ENCODE data around the gene ABCC4.
A peak's percentile ranks its signal among the peaks of the same experiment; 100 is the strongest.
"Not testable (repeated sequence)": the region's sequence is repeated elsewhere in the genome, so short reads cannot be mapped to it uniquely, and the experiment has no call there.

The ABCC4 gene

GRCh38 chr13:95269756-95270155 is 31.5 kb downstream of the ABCC4 start:
- in situ Hi-C loops (cut with MboI; ENCODE audit: low pct_unique_long_range_greater_than_20kb, low sequenced_read_pairs, unreplicated experiment) = no loop called here
- TF ChIP-seq, protein P1, sequence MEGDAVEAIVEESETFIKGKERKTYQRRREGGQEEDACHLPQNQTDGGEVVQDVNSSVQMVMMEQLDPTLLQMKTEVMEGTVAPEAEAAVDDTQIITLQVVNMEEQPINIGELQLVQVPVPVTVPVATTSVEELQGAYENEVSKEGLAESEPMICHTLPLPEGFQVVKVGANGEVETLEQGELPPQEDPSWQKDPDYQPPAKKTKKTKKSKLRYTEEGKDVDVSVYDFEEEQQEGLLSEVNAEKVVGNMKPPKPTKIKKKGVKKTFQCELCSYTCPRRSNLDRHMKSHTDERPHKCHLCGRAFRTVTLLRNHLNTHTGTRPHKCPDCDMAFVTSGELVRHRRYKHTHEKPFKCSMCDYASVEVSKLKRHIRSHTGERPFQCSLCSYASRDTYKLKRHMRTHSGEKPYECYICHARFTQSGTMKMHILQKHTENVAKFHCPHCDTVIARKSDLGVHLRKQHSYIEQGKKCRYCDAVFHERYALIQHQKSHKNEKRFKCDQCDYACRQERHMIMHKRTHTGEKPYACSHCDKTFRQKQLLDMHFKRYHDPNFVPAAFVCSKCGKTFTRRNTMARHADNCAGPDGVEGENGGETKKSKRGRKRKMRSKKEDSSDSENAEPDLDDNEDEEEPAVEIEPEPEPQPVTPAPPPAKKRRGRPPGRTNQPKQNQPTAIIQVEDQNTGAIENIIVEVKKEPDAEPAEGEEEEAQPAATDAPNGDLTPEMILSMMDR (IDR thresholded peaks at IDR 0.05; ENCODE audit: extremely low read depth, insufficient read depth, missing control alignments) = no peak
- DNase-seq (ENCODE audit: low spot score) = no peak

DNA sequence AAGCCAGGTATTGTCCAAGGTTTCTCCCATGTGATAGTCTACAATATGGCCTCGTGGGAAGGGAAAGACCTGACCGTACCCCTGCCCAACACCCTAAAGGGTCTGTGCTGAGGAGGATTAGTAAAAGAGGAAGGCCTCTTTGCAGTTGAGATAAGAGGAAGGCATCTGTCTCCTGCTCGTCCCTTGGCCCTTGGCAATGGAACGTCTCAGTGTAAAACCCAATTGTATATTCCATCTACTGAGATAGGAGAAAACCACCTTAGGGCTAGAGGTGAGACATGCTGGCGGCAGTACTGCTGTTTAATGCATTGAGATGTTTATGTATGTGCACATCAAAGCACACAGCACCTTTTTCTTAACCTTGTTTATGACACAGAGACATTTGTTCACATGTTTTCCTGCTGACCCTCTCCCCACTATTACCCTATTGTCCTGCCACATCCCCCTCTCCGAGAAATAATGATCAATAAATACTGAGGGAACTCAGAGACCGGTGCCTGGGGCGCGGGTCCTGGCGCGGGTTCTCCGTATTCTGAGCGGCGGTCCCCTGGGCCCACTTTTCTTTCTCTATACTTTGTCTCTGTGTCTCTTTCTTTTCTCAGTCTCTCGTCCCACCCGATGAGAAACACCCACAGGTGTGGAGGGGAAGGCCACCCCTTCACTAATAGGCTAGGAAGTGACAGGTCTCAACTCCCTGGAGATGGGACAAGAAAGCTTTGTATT is 32.7 kb downstream of the ABCC4 start:
- in situ Hi-C loops (cut with MboI; ENCODE audit: low pct_unique_long_range_greater_than_20kb, low sequenced_read_pairs, unreplicated experiment); DNase-seq (ENCODE audit: low spot score): not testable (repeated sequence)

DNA sequence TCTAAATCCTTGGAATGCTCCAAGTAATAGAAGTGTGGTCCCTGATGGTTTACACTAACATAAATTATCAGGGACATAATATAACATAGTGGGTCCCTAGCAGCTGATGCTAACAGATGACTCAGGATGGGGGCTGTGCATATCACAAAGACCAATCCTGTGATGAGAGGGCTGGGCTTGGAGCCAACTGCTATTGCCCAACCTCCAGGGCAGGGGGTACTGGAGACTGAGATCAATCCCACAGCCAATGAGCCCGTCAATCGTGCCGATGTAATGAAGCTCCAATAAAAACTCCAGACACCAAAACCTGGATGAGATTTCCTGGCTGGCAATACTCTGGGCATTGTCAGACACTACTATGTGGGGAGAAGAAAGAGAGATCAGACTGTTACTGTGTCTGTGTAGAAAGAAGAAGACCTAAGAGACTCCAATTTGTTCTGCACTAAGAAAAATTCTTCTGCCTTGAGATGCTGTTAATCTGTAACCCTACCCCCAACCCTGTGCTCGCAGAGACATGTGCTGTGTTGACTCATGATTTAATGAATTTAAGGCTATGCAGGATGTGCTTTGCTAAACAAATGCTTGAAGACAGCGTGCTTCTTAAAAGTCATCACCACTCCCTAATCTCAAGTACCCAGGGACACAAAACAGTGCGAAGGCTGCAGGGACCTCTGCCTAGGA is 33.4 kb downstream of the ABCC4 start:
- in situ Hi-C loops (cut with MboI; ENCODE audit: low pct_unique_long_range_greater_than_20kb, low sequenced_read_pairs, unreplicated experiment) = no loop called here
- DNase-seq (ENCODE audit: low spot score) = no peak
- TF ChIP-seq, protein P1 (IDR thresholded peaks at IDR 0.05; ENCODE audit: extremely low read depth, insufficient read depth, missing control alignments) = no peak

DNA sequence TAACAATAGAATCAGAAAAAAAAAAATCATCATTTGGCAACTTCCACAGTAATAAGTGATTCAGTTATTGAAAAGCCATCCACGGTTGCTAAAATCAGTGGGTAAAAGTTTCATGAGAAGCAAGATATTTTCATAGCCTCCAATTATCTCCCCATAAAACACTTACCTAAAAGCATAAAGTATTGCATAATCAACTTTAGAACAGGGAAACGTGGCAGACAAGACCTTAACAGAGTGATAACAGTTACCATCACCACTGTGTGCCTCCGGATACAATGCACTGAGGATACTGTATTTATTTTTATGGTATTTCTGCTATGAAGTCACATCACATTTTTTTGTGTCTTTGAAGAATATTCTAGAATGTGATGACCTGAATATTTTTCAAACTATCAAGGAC is 37.0 kb downstream of the ABCC4 start:
- DNase-seq (ENCODE audit: low spot score) = no peak
- in situ Hi-C loops (cut with MboI; ENCODE audit: low pct_unique_long_range_greater_than_20kb, low sequenced_read_pairs, unreplicated experiment) = no loop called here
- TF ChIP-seq, protein P1 (IDR thresholded peaks at IDR 0.05; ENCODE audit: extremely low read depth, insufficient read depth, missing control alignments) = no peak

DNA sequence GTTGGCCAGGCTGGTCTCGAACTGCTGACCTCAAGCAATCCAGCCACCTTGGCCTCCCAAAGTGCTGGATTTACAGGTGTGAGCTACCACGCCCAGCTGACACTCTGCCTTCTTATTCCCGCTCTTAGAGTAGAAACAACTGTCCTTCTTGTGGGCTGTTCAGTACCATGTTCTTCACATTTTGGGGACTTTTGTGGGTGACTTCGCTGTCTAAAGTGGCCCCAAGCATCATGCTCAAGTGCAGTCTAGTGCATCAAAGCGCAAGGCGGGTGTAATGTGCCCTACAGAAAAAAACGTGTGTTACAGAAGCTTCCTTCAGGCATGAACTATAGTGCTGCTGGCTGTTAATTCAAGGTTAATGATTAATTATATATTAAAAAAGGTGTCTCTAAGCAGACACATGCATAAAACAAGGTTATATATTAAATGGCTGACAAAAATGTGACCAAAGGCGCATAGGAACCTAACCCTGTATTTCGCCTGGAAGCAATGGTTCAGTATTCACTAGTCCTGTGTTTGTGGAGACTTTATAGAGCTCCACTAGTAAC is 38.3 kb downstream of the ABCC4 start:
- DNase-seq (ENCODE audit: low spot score) = no peak
- in situ Hi-C loops (cut with MboI; ENCODE audit: low pct_unique_long_range_greater_than_20kb, low sequenced_read_pairs, unreplicated experiment) = no loop called here
- TF ChIP-seq, protein P1 (IDR thresholded peaks at IDR 0.05; ENCODE audit: extremely low read depth, insufficient read depth, missing control alignments) = no peak

DNA sequence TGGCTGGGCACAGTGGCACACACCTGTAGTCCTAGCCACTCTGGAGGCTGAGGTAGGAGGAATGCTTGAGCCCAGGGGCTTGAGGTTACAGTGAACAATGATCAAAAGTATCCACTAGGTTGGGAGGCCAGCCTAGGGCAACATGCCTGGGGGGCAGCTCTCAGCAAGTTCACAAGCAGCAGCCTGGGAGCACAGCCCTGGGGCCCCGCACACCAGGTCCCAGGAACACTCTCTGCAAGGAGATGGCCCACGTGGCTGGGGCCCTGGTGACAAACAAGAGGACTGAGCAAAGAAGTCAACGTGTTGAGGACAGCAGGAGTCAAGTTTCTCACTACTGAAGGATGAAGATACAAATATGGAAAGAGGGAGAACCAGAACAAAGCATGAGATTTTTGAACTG is 39.3 kb downstream of the ABCC4 start:
- TF ChIP-seq, protein P1 (IDR thresholded peaks at IDR 0.05; ENCODE audit: extremely low read depth, insufficient read depth, missing control alignments) = no peak
- in situ Hi-C loops (cut with MboI; ENCODE audit: low pct_unique_long_range_greater_than_20kb, low sequenced_read_pairs, unreplicated experiment) = no loop called here
- no peak for DNase-seq (ENCODE audit: low spot score)

DNA sequence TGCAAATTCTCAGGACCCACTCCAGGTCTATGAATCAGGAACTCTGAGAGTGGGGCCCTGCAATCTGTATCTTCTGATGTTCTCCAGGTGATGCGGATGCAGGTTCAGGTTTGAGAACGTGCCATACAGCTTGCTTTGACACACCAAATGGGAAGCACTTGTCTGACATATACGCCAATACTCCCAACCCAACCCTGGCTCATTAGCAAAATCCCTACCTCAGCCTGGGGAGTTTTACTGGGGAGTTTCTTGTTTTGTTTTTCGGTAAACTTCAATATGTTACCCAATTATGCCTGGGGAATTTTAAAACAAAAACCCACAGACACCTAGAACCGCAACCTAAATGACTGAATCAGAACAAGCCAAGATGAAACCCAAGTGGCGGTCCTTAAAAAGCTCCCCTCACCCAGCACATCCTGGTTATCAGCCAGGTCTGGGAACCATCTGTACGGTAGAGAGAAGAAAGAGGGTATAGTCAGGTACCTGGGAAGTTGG is 41.2 kb downstream of the ABCC4 start:
- in situ Hi-C loops (cut with MboI; ENCODE audit: low pct_unique_long_range_greater_than_20kb, low sequenced_read_pairs, unreplicated experiment) = no loop called here
- TF ChIP-seq, protein P1 (IDR thresholded peaks at IDR 0.05; ENCODE audit: extremely low read depth, insufficient read depth, missing control alignments) = peak; percentile 25
- peak; percentile 27 for DNase-seq (ENCODE audit: low spot score)
